Rectal smooth muscle tissue (tissue), 1 donor: Measurements from ENCODE around the gene MPO.

Experiments used
- H3K27ac ChIP-seq: one replicate; pipeline ENCODE4 v1.7.0; 2013; ENCODE audit warnings: low read depth, low read length, inconsistent platforms
- H3K27me3 ChIP-seq: one replicate; pipeline ENCODE4 v1.7.0; 2013; ENCODE audit warnings: low read length; ENCODE audit not compliant: control insufficient read depth, insufficient read depth
- H3K36me3 ChIP-seq: one replicate; pipeline ENCODE4 v1.7.0; 2013; ENCODE audit warnings: low read length; ENCODE audit not compliant: control insufficient read depth, insufficient read depth
- H3K4me1 ChIP-seq: one replicate; pipeline ENCODE4 v1.7.0; 2013; ENCODE audit warnings: low read length; ENCODE audit not compliant: control insufficient read depth, insufficient read depth
- H3K4me3 ChIP-seq: one replicate; pipeline ENCODE4 v1.7.0; 2013; ENCODE audit warnings: low read length
- H3K9ac ChIP-seq: one replicate; pipeline ENCODE4 v1.7.0; 2013; ENCODE audit warnings: low read length

Gene MPO

DNA sequence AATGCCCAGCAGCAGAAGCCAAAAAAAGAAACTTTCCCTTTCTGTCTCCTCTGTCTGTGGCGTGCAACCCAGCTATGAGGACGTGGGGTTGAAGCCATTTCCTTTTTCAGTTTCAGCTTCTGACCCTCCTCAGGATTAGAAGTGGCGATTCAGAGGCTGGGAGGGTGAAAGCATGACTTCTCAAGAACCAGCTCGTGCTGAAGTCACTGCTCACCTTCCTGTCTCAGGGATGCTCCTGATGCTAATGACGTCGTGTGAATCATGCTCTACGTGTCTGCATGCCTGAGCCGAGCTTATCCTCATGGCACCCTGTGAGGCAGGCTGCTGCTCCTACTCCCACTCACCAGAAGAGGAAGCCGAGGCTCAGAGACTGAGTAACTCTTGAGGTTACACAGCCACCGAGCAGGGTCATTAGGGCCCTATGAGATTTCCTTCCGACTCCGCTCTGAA is 48.0 kb downstream of the MPO start:
- H3K27ac ChIP-seq: no peak overlapping the region
- H3K36me3 ChIP-seq: no peaks in the 10 kb centered on the region
- H3K9ac ChIP-seq: no peak overlapping the region
- no peaks in the 10 kb centered on the region for H3K4me1 ChIP-seq
- no peaks in the 10 kb centered on the region for H3K27me3 ChIP-seq
- H3K4me3 ChIP-seq: no peak overlapping the region

DNA sequence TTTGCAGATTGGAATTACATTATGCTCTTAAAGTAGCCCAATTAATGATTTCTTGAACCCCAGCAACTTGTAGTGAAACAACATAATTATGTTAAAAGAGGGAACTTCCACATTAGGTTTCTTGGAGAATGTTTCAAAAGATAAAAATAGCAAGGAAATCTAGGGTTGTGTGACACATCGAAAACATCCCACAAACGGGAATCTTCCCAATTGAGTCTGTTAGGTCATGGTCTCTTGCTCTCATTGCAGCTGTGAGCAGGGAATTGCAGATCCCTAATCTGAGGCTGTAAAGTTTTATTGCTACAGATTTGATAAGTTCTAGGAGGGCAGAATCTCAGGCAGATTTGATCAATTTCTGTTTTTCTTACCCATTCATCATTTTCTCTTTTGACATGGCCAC is 49.1 kb downstream of the MPO start:
- no peaks in the 10 kb centered on the region for H3K27me3 ChIP-seq
- H3K36me3 ChIP-seq: no peaks in the 10 kb centered on the region
- H3K4me1 ChIP-seq: no peaks in the 10 kb centered on the region
- no peak overlapping the region for H3K9ac ChIP-seq
- no peak overlapping the region for H3K27ac ChIP-seq
- H3K4me3 ChIP-seq: no peak overlapping the region

GRCh38 chr17:58229881-58230280 is 50.9 kb downstream of the MPO start:
- Histone ChIP-seq H3K9ac (no peak overlapping the region), H3K4me1 (no peaks in the 10 kb centered on the region), H3K27me3 (no peaks in the 10 kb centered on the region), H3K27ac (no peak overlapping the region), H3K36me3 (no peaks in the 10 kb centered on the region), H3K4me3 (no peak overlapping the region)

DNA sequence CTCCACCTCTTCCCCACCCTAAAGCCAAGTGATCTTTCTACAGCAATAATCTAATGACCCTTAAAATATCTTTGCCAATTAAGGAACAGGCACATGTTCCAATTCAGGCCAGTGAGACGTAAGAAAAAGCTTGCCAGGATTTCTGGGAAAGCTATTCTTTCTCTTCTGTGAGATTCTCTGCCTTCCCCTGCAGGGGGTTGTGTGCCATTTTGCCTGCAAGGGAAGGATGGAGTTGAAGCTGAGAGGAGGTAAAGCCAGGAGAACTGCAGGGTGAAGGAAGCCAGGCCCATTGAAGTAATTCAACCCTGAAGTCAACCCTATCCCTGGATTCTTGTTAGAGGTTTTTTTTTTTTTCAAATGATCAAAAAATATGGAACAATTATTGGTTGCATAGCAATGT is 51.4 kb downstream of the MPO start:
- Histone ChIP-seq H3K4me3 (no peak overlapping the region), H3K36me3 (no peaks in the 10 kb centered on the region), H3K27ac (no peak overlapping the region), H3K4me1 (no peaks in the 10 kb centered on the region), H3K9ac (no peak overlapping the region), H3K27me3 (no peaks in the 10 kb centered on the region)

DNA sequence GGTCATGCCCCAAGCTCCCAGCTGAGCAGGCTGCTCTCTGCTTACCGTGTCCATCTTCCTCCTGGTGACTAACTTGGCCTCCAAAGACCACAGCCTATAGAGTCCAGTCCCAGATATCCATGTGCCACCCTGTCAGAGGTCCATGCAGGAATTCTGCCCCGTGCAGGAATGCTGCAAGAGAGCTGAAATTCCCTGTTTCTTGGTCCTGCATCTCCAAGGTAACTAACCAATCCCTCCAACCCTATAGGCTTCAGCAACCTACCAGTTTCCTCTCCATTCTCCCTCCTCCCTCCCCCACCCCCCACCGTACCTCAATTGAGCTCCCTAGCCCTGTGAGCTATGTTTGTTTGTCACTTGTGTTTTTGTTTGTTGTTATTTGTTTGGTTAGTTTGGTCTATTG is 52.1 kb downstream of the MPO start:
- H3K36me3 ChIP-seq: no peaks in the 10 kb centered on the region
- H3K27me3 ChIP-seq: no peaks in the 10 kb centered on the region
- H3K9ac ChIP-seq: no peak overlapping the region
- no peak overlapping the region for H3K4me3 ChIP-seq
- no peaks in the 10 kb centered on the region for H3K4me1 ChIP-seq
- no peak overlapping the region for H3K27ac ChIP-seq

- no peaks in the 10 kb centered on the region for H3K36me3 ChIP-seq
- no peak overlapping the region for H3K9ac ChIP-seq
- H3K4me3 ChIP-seq: no peak overlapping the region
- H3K27ac ChIP-seq: no peak overlapping the region
- no peaks in the 10 kb centered on the region for H3K4me1 ChIP-seq
- H3K27me3 ChIP-seq: no peaks in the 10 kb centered on the region
These were observed 53.0 kb downstream of the MPO start for GRCh38 chr17:58227733-58228132.

DNA sequence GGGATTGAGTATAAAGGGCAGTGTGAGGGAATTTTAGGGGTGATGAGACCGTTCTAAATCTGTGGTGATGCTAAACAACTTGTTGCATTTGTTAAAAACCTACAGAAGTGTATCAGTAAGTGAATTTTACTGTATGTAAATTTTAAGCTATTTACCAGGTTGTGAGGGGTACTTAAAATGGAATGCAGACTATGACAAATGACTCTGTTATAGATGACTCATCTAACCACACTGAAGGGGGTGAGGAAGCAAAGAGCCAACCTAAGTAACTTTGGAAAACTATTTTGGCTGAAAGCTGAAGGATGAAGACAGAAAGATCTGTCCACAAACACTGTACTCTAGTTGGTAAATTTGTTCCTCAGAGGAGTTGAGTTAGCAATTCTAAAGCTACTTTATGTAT is 56.4 kb downstream of the MPO start:
- no peak overlapping the region for H3K27ac ChIP-seq
- H3K4me3 ChIP-seq: no peak overlapping the region
- no peak overlapping the region for H3K9ac ChIP-seq
- no peaks in the 10 kb centered on the region for H3K27me3 ChIP-seq
- H3K36me3 ChIP-seq: no peaks in the 10 kb centered on the region
- H3K4me1 ChIP-seq: peaks cover 2% of the 10 kb centered on the region
